HG02623 (cell line): ENCODE measurements around the gene DPYD.

Experiments used
- ATAC-seq: cut with Tn5 transposase; IDR thresholded peaks from one replicate; pipeline ENCODE4 v1.9.1; 2021; ENCODE audit warnings: moderate library complexity; ENCODE audit not compliant: unreplicated experiment

The DPYD gene

DNA sequence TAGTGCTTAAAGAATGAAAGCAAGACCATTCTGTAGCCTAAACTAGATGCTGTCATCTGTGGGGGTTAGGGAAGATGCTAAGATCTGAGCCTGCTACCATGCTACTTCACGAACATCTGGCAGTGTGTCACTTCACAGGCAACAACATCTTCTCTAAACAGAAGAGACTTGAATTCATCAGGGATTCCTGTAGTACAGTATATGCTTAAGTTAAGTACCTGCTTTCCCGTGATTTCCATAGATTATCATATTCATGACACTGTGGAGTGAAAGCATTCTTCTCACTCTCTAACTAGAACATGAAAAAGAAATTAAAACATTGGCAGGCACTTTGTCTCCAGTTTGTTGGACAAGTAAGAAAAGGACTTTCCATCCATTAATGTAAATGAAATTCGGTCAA is 808.4 kb downstream of the DPYD start:
- no peak for ATAC-seq

DNA sequence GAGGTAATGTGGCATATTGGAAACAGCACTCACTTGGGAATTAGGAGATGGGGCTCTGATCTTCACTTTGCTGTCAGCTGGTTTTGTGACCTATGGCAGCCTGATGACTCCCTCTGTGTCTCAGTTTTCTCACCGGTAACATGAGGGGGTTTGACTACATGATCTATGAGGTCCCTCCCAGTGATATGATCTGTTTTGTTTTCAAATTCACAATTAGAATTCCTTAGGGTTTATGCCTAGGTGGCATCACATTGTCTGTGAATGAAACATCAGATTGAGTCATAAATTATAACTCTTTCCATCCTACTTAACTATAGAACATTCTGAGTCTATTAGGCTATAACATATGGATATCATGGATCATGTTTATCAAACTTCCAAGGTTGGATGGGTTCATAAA is 812.7 kb downstream of the DPYD start:
- no peak for ATAC-seq

DNA sequence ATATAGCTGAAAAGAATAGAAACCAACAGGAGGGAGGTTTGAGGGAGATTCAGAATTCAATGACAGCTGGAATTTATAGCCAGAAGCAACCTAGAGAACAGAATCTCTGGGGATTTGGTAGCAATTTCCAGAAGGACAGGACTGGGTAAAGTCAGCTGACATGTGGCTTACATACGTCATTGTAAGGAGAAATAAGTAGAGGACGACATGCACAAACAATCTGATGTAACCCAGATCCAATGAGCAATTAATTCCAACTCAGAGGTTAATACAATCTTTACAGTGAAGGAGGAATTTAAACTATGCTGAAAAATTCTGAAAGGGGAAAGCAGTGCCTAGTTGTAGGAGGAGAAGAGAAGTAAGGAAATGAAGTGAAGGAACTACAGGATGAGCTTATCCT is 815.3 kb downstream of the DPYD start:
- no peak for ATAC-seq

DNA sequence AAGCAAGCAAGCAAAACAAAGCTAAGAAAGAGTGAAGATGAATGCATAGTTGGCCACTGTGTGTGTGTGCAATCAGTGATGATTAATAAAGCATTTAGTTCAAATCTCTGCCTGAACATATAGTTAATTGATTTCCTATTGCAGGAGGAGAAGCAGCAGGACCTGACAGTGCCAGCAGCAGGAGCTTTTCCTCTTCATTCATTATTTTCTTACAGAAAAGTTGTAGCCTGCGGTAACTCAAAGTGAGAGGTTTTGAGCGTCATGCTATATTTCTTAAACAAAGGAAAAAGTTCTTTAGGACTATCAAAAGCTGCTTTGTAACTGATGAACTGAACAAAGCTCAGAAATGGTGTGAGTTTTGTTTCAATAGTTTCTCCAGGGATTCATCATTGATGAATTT is 819.3 kb downstream of the DPYD start:
- no peak for ATAC-seq

DNA sequence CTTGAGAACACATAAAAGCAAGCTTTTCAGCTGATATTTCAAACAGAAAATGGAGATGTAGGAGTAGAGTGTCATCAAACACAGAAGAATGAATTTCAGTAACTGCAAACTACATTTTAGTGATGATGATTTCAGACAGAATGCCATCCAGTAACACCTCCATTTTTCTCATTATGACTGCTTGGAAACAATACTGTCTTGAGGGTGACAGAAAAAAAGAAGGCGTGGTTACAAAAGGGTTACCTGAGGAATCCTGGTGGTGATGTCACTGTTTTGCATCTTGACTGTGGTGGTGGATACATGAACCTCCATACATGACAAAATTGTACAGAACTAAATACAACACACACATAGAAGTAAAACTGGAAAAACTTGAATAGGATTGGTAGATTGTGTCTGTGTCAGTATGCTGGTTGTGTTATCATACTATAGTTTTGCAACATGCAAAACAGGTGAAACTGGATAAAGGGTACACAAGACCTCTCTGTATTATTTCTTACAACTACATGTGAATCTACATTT is 823.4 kb downstream of the DPYD start:
- ATAC-seq, result no peak

DNA sequence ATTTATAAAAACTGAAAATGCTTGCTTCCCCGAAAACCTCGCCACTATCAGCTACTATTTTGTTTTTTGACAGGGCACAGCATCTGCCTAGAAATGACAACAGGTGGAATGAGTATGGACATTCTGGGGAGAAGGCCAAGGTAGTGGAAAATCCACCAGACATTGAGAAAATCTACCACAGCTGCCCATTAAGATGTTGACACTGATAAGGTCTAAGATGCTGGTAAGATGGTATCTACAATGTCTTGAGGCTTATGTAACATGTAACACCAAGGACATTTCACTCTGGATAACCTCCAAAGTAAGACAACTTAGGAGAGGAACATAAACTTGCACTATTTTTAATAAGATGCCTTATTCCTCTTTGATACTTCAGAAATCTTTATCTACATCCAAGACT is 825.1 kb downstream of the DPYD start:
- no peak for ATAC-seq

DNA sequence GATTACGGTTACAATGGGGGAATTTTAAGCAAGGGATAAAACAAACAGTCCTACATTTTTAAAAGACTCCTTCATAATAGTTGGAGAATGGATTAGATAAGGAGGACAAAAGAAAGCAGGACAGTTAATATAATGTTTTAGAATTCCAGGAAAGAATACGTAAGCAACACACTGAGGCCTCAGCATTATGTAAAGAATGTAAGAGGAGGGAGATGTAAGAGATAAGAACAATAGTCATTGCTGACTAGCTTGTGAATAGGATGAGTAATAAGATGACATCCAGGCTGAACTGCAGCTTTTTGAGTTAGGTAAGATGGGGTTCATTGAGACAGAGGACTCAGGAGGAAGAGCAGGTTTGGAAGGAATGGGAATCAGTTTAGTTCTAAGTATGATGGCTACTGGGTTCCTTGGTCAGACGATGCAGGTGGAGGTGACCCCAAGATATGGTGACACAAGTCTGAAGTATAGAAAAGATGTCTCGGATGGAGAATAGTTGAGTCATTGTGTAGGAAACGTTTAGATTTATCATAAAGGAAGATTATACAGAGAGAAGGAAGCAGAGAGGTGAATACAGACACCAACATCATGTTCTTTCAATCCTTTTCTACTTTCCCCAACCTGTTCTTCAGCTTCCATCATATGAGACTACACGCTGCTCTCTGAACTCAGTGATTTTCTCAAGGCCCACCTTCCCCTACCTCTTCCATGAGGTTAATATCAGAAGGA is 826.4 kb downstream of the DPYD start:
- ATAC-seq, result no peak

DNA sequence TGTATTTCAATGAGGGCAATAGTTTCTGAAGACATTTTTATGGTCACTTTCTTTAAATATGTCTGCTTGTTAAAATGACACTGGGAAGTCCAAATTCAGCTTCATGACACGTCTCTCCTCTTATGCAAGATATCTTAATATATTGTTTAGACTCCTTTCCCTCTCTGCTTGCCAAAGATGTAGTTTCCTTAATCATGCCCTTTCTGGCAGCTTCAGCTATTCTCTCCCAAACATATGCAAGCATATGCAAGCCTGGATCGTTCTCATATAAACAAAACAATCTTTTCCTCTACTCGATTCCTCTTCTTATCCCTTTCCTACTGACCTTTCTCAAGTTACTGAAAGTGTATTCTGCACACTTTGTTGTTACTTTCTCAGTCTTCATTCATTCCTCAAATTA is 827.1 kb downstream of the DPYD start:
- no peak for ATAC-seq

DNA sequence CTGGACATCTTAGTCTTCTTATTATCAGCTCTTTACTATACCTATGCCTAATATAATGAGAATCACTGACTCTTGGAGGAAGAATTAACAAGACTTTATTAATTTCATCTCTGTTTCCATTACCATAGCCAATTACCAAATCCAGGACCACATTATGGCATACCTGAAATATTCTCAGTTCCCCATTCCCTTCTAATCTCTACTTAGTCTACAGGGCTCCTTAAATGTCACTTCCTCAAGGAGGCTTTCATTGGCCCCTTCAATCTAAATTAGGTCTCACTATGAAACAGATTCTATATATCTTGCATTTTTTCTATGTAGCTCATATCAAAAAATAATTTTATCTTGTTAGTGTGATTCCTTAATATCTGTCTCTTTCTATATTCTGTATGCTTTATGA is 828.0 kb downstream of the DPYD start:
- ATAC-seq, result no peak

DNA sequence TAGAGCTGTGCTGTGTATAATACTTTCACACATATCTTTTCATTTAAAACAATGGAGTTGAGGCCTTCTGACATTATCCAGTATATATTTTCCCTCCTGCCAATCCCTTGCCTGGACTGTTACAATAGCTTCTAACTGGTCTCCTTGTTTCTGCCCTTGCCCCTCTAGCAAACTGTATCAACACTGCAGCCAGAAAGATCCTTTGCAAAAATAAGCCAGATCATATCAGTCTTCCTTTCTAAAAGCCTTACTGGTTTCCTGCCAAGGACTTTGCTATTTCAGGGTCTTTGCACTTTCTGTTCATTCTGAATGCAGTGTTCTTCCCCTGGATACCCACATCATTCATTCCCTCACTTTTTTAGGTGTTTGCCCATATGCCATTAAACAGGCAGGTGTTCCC is 829.2 kb downstream of the DPYD start:
- no peak for ATAC-seq

DNA sequence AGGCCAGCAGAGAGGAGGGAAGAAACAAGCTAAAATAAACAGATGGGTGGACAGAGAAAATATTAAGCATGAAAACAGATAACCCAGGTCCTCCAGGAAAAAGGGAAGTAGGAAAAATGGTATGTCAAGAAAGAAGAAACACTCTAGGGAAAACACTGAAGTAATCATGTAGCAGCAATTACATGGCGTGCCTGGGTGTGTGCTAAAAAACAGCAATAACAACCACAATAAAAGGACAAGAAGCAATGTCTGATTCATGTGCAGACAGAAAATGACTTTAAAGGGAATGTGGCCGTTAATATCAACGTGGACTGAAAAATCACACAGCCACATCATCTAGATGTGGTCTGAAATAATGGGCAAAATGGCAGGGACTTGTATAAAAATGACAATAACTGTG is 829.6 kb downstream of the DPYD start:
- ATAC-seq, result no peak

DNA sequence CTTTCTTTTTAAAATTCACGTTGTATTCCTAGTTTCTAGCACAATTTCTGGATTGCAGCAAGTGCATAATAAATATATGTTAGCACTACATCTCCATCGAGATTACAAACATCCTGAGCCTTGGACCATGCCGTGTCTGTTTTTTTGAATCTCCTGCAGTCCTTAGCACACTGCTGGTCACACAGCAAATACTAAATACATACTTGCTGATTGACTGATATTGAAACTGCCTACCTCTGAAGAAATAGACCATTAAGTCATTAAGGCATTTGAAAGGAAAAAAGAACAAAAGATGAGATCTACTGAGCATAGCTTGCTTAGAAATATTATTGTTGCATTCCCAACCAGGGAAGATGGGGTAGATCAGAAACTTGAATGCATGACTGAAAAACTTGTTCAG is 830.1 kb downstream of the DPYD start:
- ATAC-seq, result no peak

DNA sequence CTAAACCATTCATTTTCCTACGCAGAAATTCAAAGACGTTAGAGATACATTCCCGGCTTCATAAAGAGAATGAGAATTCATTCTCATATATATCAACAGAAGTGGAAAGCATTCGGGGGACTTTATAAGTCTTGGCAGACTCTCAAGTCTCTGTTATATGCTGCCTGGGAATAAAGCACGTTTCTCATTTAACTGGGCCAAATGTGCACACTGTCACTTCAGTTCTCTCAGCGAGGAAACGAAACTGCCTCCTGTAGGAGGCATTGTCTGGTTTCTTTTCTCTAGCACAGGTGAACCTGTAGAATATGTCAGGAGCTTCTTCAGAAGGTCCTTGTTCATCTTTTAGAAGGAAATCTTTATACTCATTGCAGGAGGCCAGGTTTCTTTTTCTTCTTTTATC is 831.7 kb downstream of the DPYD start:
- ATAC-seq, result no peak

DNA sequence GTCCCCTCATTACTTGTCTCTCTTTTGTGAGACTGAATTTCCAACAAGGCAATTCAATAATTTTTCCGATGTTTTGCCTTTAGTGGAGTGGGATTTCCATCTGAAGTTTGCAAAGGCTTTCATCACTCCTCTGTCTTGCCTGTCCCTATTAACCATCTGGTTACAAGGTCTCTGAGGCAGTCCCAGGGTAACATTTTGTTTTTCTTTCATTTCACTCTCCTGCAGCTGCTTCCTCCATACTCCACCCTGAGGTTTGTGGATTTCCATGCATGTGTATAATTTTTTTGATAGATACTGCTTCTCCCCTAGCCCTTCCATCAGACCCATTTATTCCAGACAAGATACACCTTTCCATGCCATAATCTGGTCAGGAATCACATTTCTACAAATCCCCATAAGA is 832.4 kb downstream of the DPYD start:
- ATAC-seq, result no peak

DNA sequence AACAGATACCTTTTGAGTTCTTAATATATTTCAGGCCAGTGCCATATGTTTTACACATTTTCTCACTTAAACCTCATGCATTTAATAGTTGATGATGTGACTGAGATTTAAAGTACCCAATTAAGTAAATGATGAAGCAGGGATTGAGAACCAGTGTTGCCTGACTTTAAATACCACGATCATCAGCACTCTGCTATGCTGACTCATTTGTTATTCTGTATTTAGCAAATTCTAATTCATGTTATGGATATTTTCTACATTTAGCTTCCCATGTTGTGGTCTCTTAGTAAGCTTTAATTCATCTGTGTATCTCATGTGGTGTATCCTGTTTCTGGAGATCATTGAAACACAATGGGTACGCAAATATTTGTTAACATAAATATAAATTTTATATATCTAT is 836.3 kb downstream of the DPYD start:
- no peak for ATAC-seq

DNA sequence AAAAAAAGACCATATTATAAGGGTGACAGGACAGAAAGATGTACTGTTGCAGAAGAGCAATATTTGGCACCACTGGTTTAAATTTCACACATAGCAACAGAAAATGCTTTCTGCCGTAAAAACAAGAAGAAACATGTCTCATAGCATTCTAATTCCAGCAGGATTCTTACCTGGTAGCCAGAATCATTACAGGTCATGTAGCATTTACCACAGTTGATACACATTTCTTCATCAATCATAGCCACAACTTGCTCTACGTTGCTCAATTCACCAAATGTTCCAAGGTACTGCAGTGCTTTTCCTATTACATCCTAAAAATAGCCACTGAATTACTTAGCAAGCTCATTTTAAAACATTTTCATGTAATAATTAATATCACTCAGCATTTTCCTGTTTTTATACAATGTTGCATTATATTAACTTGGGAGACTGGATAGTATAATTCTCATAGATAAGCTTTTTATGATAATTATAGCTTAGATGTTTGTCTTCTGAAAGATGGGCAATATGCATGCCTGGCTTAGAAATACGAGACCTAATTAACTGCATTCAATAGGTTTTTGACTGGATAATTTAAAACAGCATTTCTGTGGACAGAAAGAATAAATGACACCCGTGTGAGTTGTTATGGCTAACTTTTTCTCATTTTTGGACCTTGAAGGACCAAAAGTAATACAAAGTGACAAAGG is 838.5 kb downstream of the DPYD start:
- ATAC-seq, result no peak

DNA sequence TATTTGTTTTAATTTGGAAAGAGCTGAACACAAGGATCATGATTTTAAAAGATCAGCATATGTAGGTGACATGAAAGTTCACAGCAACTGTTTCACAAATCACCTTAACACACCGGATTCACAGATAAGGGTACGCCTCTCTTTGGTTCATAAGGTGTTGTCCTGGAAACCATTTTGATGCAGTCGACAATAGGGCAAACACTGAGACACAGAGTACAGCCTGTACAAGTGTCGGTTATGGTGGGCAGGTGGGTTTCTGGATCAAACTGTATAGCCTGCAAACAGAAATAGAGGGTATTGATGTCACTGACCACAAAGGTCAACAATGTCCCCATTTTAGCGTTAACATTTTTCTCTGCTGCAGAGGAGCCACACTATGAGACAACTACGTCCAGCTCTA is 842.0 kb downstream of the DPYD start:
- no peak for ATAC-seq

DNA sequence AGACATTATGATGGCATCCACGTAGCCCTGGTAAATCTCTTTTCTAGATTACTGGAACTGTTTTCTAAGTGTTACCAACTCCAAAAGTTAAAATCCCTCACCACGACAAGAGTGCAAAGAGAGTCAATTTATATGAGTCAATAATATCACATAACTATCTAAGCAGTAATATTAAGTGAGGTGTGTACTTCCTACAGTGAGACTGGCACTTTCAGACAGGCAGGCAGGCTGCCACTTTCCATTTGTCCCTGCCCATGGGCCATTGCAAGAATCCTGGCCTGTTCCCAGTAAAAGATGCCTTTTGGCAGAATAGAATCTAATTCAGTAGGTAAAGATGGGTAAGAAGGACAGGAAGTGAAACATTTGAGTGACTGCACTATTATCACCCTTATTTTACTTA is 843.6 kb downstream of the DPYD start:
- ATAC-seq, result no peak

DNA sequence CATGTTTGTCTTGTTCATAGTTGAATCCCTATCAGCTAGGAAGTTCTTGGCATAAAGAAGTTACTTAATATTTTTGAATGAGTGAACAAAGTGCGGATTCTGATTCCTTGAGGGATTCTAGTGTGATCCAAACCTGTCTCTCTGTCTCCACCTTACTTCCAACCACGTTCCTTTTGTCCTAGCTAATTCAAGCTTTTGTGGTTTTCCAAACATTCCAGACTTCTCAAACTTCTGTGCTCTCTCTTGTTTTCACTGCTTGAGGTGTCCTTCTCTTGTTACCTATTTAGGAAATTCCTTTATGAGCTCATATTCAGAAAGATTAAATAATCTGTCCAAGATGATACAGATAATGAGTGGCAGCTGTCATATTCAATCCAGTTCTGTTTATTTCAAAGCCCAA is 846.1 kb downstream of the DPYD start:
- no peak for ATAC-seq

DNA sequence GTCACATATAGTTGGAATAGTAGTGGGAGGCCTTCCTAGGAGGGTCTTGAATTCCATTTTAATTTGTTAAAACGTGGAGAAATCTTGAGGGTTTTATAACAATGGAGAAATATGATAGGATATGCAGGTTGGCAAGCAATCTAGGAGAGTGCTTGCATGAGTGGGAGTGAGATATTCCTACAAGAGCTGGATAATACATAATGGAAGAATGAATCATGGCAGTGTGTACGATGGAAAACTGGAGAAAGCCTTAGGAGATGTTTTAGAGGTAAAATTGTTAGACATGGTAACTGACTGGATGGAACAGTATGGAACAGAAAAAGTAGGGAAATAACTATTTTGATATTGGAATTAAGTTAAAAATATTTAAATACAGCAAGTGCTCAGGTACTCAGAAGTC is 846.9 kb downstream of the DPYD start:
- no peak for ATAC-seq

DNA sequence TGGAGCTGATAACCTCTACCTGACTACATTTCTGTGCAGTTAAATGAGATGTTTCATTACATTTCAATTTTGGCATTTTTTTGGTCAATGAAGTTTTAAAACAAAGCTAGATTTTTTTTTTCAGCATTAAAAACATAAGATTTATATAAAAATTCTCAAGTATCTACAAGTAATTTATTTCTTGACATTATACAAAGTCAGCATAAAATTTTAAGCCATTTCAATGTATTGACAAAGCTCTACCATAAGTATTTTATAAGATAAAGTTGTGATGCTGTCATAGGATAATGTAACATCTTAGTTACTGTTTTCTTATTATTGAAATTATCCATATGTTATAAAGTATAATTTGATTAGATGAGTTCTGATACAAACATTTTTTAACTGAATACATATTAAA is 847.7 kb downstream of the DPYD start:
- ATAC-seq, result no peak

DNA sequence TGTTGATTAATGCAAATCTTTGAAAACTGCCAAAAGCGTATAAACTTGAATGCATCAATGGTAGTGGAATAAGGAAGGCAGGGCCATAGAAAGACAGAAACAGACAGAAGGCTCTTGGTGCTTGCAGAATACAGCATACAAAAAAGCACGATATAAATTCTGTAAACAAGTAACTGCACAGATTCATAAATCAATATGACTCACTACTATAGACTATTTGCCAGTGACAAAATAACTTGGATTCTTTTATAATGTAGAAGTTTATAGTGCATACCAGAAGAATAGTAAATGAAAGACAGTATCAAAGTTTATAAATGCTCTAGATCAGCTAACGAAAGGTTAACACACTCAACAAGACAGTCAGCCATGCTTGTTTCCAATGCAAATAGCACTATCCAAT is 849.7 kb downstream of the DPYD start:
- ATAC-seq, result no peak

DNA sequence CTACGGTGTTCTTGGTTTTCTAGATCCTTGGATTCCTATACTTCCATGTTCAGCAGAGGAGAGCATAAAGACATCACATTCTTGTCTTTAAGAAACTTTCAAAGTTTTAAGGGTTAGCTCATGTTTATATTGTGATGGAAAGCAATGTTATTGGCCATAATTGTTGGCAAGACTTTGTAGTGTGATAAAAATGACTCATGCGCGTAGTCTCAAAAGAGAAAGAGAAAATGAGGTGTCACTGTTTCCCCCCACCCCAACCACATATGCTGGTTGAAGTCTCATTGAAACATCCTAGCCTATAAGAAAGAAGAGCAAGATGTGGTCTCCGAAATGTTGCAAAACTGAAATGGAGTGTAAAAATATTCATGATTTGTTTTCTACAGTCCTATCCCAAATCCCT is 850.5 kb downstream of the DPYD start:
- ATAC-seq, result no peak
